HG03064 (cell line): Measurements from ENCODE around the gene CCP110.

Experiments used
- ATAC-seq: cut with Tn5 transposase; IDR thresholded peaks from one replicate; pipeline ENCODE4 v1.9.1; 2021; ENCODE audit warnings: low read depth; ENCODE audit not compliant: unreplicated experiment

CCP110 gene

DNA sequence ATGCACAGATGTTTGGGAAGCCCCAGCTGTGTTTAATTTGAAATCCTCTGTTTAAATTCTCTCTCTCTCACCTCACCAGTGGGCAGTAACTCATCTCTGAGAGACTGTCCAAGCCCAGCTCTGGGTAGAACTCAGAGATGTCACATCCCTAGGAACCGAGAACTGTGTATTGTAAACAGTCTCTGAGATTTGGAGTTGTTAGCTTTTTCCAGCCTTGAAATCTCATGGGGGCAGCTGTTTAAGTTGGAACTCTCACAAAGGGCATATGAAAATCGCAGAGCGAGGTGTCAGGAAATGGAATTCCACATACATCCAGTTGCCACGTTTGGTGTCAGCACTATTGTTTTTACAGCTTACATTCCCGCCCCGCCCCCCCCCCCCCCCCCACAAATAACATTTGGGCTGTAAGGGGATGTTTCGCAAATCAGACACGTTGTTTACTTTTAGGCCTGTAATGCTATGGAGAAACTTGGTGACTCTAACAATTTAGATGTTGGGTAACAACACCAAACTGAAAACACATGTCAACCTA lies 66.1 kb downstream of the CCP110 start:
- no peak for ATAC-seq

DNA sequence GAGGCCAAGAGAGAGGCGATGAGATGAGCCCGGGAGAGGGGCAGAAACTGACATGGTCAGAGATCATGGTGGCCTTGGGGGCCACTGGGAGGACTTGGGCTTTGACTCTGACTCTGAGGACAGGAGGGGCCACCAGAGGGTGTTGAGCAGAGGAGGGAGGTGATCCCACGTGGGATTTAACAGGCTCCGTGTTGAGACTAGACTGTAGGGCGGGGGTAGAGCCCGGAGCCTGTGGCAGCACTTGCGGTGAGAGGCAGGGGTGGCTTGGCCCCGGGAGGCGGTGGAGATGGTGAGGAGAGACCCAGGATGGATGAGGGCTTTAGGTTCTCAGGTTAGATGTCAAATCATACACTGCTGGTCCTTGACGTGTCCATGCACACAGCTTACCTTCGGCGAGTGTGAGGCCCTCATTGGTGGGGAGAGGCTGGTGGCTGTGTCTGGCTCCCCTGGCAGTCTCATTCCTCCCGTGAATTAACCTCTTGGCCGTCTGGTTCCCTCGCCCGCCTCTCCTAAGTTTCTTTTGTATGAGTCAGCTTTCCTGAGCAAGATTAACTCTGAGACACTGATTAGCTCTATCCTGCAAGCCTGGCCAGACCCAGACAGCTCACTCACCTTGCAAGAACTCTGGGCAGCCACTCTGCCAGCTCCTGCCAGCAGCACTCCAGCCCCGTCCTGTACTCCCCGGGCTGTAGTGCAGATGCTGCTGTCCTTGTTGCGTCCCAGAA lies 71.5 kb downstream of the CCP110 start:
- ATAC-seq, result no peak

DNA sequence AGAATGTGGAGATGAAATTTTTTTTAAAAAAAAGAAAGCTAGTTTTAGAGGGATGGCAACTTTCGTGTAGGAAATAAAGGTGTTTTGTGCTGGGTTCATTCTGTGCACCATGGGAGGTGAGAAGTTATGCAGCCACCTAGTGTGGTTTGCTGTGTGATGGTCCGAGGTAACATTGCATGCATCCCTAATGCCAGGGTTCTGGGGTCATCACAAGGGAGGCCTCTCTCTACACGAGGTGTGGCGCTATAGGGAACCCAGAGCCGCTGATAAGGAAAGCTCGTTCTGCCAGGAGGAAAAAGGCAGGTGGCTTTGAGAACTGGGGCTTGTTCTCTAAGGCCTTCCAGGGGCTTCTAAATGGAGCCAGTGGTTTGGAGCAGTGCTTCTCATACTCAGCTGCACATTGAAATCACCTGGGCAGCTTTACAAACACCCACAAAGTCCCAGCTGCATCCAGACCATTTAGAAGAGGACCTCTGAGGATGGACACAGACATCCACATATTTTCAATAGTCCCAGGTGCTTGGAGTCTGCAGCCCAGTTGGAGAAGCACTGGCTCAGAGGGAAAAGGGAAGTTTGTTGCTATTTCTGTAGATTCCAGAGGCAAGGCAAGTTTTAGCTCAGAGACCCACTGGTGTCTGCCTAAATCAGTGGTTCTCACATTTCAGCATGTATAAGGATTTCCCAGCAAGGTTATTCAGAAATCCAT lies 75.2 kb downstream of the CCP110 start:
- no peak for ATAC-seq

DNA sequence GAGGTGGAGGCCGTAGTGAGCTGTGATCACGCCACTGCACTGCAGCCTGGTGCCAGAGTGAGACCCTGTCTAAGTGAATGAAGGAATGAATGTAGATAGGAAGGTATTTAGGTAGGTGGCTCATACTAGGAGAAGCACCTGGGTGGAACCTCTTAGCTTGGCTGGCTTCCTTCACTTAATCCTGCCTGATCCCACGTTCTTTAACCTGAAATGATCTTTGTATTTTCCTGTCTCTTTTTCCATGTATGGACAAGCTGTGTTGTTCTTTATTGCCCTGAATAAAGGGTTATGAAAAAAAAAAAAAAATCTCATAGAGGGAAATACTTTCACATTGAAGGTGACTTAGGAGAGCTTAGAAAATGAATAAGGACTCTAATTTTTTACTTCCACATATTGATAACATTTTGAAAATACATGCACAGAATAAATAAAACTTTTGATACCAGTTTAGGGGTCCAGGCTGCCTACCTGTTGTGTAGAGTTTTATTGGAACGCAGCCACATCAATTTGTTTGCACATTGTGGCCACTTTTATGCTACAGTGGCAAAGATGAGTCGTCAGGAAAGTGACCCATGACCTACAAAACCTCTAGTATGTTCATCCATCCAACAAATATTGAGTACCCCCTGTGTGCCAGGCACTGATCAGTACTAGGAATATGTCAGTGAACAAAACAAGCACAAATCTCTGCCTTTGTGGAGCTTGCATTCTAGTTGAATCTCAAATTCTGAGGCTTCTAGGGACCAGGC lies 76.4 kb downstream of the CCP110 start:
- ATAC-seq, result no peak

DNA sequence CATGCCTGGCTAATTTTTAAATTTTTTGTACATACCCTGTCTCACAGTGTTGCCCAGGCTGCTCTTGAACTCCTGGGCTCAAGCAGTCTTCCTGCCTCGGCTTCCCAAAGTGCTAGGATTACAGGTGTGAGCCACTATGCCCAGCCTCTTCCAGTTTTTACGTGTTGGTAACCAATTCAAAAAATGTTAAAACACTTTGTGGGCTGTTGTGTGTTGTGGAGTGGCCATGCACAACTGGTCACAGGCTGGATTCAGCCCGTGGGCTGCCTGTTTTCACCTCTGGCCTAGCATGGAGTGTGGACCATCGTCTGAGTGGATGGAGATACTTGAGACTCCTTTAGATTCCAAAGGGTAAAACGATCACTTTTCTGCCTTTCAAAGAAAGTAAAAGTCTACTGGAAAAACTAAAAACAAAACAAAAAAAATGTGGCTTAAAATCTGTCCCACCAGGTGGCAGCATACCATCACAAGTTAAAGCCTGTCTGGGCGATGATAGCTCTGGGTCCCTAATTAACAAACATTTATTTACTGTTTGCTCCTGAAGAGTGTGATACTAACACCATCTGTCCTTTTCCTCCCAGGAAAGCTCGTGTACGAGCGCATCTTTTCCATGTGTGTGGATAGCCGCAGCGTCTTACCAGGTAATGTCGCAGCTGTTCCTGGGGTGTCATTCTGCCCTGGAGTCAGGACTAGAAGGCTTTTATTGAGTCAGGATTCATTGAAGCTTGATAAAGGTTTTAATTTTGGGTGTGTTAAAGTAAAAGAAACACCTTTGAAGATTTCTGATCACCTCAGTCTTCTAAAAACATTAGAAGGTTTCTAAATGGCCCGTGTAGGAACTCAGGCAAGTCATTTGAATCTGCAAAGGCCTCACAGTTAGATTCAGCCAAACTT lies 77.6 kb downstream of the CCP110 start:
- ATAC-seq, result no peak
